MM.1S (cell line): Measurements from ENCODE around the gene OR4K14.

ENCODE experiments used
- CTCF ChIP-seq: fragments of 300-600 bp; sonication (generic); IDR thresholded peaks from 2 replicates; pipeline ENCODE4 v1.5.1; 2016; ENCODE audit warnings: antibody characterized with exemption, low read length, mixed read lengths
- EZH2 ChIP-seq: fragments of 300-600 bp; sonication (generic); optimal IDR thresholded peaks from 2 replicates; pipeline ENCODE3; 2017; ENCODE audit warnings: low read depth, mild to moderate bottlenecking, antibody characterized with exemption, low read length, mixed read lengths

GRCh38 chr14:20031058-20031457 is 12.0 kb upstream of the OR4K14 start:
- no peak for TF ChIP-seq CTCF
- no peak for TF ChIP-seq EZH2
